GM12873 (cell line): Measurements from ENCODE around the gene DKK3.

Experiments
- CTCF ChIP-seq: IDR thresholded peaks from 2 replicates; pipeline ENCODE4 v1.5.1; 2012; ENCODE audit warnings: low read depth, mild to moderate bottlenecking, moderate library complexity, low read length, control low read depth; ENCODE audit not compliant: insufficient read depth; ENCODE audit errors: missing control alignments

The DKK3 gene

GRCh38 chr11:11942668-11943067, 65.8 kb downstream of the DKK3 start:
- TF ChIP-seq CTCF = no peak

- no peak for TF ChIP-seq CTCF
Measured at GRCh38 chr11:11940551-11940950, 67.9 kb downstream of the DKK3 start.

GRCh38 chr11:11937957-11938356, 70.5 kb downstream of the DKK3 start:
- no peak for TF ChIP-seq CTCF

GRCh38 chr11:11937433-11937832, 71.0 kb downstream of the DKK3 start:
- no peak for TF ChIP-seq CTCF

GRCh38 chr11:11935536-11935935, 72.9 kb downstream of the DKK3 start:
- TF ChIP-seq CTCF = no peak

GRCh38 chr11:11931461-11932055, 76.9 kb downstream of the DKK3 start:
- peak; percentile 49 for TF ChIP-seq CTCF

- no peak for TF ChIP-seq CTCF
Measured at GRCh38 chr11:11929920-11930319, 78.5 kb downstream of the DKK3 start.
